NCI-H2196 (cell line): ENCODE data around the gene SPATA22.
"Not testable (repeated sequence)": the region's sequence is repeated elsewhere in the genome, so short reads cannot be mapped to it uniquely, and the experiment has no call there.

ENCODE experiments used
- DNase-seq: peaks from one replicate; lab custom pipeline; 2025; ENCODE audit not compliant: unreplicated experiment; lab: John Stamatoyannopoulos, UW

SPATA22 gene

GRCh38 chr17:3471599-3471998 is at the start of gene SPATA22:
Gene SPATA22 (minus strand): TSS chr17:3471819. CDS start chr17:3469325, 2,494 bp downstream.
- no peak for DNase-seq

GRCh38 chr17:3519472-3519871 is 47.9 kb upstream of the SPATA22 start:
- DNase-seq: not testable (repeated sequence)

GRCh38 chr17:3514873-3515272 is 43.3 kb upstream of the SPATA22 start:
- no peak for DNase-seq

GRCh38 chr17:3514167-3514566 is 42.5 kb upstream of the SPATA22 start:
- DNase-seq: not testable (repeated sequence)

- DNase-seq: no peak
Measured at GRCh38 chr17:3513305-3514035, 41.9 kb upstream of the SPATA22 start.

GRCh38 chr17:3512505-3513171 is 41.0 kb upstream of the SPATA22 start:
- no peak for DNase-seq

- no peak for DNase-seq
Measured at GRCh38 chr17:3511852-3512504, 40.4 kb upstream of the SPATA22 start.

- no peak for DNase-seq
Measured at GRCh38 chr17:3510090-3510489, 38.5 kb upstream of the SPATA22 start.

GRCh38 chr17:3507869-3508268 is 36.2 kb upstream of the SPATA22 start:
- DNase-seq: no peak

GRCh38 chr17:3507071-3507470 is 35.5 kb upstream of the SPATA22 start:
- no peak for DNase-seq

GRCh38 chr17:3506054-3506453 is 34.4 kb upstream of the SPATA22 start:
- no peak for DNase-seq

- DNase-seq: no peak
Measured at GRCh38 chr17:3505008-3505407, 33.4 kb upstream of the SPATA22 start.

- no peak for DNase-seq
Measured at GRCh38 chr17:3503285-3503684, 31.7 kb upstream of the SPATA22 start.

GRCh38 chr17:3502466-3502865 is 30.8 kb upstream of the SPATA22 start:
- no peak for DNase-seq

GRCh38 chr17:3501344-3501743 is 29.7 kb upstream of the SPATA22 start:
- no peak for DNase-seq

- no peak for DNase-seq
Measured at GRCh38 chr17:3497101-3497500, 25.5 kb upstream of the SPATA22 start.

- no peak for DNase-seq
Measured at GRCh38 chr17:3485481-3486068, 14.0 kb upstream of the SPATA22 start.

GRCh38 chr17:3482852-3483251 is 11.2 kb upstream of the SPATA22 start:
- no peak for DNase-seq

GRCh38 chr17:3479988-3480387 is 8.4 kb upstream of the SPATA22 start:
- DNase-seq: no peak

- no peak for DNase-seq
Measured at GRCh38 chr17:3475812-3476610, 4.4 kb upstream of the SPATA22 start, which contains the start of gene ASPA. Gene ASPA (plus strand): TSS chr17:3475997. CDS start chr17:3476160, 163 bp downstream.

GRCh38 chr17:3475251-3475685 is 3.6 kb upstream of the SPATA22 start:
- DNase-seq: no peak
